GM23338 (cell line): ENCODE results near the gene TWF2. TPM values are rescaled to one million over a fixed set of nuclear protein-coding genes. Genes with fewer than 3 reads are reported as not detected.

Experiments
- ATAC-seq: fragments of 200-7000 bp; cut with Tn5 transposase; 3 replicates; pipeline ENCODE4 v1.9.1; 2020
- DNase-seq: peaks from one replicate; pipeline ENCODE4 v3.0.0-alpha.2; 2015; ENCODE audit warnings: low spot score
- H2AFZ ChIP-seq: fragments of 200-600 bp; sonication (generic); 2 replicates; pipeline ENCODE4 v1.8.0; 2016; ENCODE audit warnings: antibody characterized with exemption, mild to moderate bottlenecking, moderate library complexity
- H3F3A ChIP-seq: fragments of 200-600 bp; sonication (generic); replicated peaks from 2 replicates; pipeline ENCODE4 v1.8.0; 2017; ENCODE audit warnings: antibody characterized with exemption, mixed run types, low read depth
- H3K27ac ChIP-seq: fragments of 200-600 bp; sonication (generic); 2 replicates; pipeline ENCODE4 v1.6.1; 2016; ENCODE audit warnings: low read depth
- H3K27me3 ChIP-seq: fragments of 200-600 bp; sonication (generic); 2 replicates; pipeline ENCODE4 v1.8.0; 2016; ENCODE audit warnings: mild to moderate bottlenecking, mixed run types, moderate library complexity; ENCODE audit not compliant: insufficient read depth
- H3K36me3 ChIP-seq: fragments of 200-600 bp; sonication (generic); 2 replicates; pipeline ENCODE4 v1.8.0; 2016; ENCODE audit warnings: mild to moderate bottlenecking; ENCODE audit not compliant: insufficient read depth
- H3K4me1 ChIP-seq: fragments of 200-600 bp; sonication (generic); 2 replicates; pipeline ENCODE4 v1.8.0; 2016; ENCODE audit warnings: mild to moderate bottlenecking, moderate library complexity; ENCODE audit not compliant: insufficient read depth
- H3K4me2 ChIP-seq: fragments of 200-600 bp; sonication (generic); 2 replicates; pipeline ENCODE4 v1.7.1; 2017; ENCODE audit warnings: mixed run types
- H3K4me3 ChIP-seq: fragments of 200-600 bp; sonication (generic); 2 replicates; pipeline ENCODE4 v1.6.1; 2016; ENCODE audit warnings: mixed run types
- H3K79me2 ChIP-seq: fragments of 200-600 bp; sonication (generic); replicated peaks from 2 replicates; pipeline ENCODE4 v1.8.0; 2017; ENCODE audit warnings: mild to moderate bottlenecking; ENCODE audit not compliant: insufficient read depth
- H3K9me2 ChIP-seq: fragments of 200-600 bp; sonication (generic); 2 replicates; pipeline ENCODE4 v1.8.0; 2017; ENCODE audit not compliant: insufficient read depth
- H4K20me1 ChIP-seq: fragments of 200-600 bp; sonication (generic); replicated peaks from 2 replicates; pipeline ENCODE4 v1.8.0; 2017; ENCODE audit warnings: mild to moderate bottlenecking; ENCODE audit not compliant: insufficient read depth
- H3K27ac Mint-ChIP-seq: 2 replicates; pipeline ENCODE4 v1.8.0; 2020; ENCODE audit warnings: inconsistent platforms, mild to moderate bottlenecking, moderate library complexity, mixed read lengths
- H3K27me3 Mint-ChIP-seq: 3 replicates; pipeline ENCODE4 v1.8.0; 2022; ENCODE audit warnings: low read depth, mild to moderate bottlenecking, moderate library complexity, mixed read lengths, inconsistent platforms; ENCODE audit not compliant: insufficient read depth, poor library complexity
- H3K36me3 Mint-ChIP-seq: 3 replicates; pipeline ENCODE4 v1.8.0; 2021; ENCODE audit warnings: low read depth, mild to moderate bottlenecking, inconsistent platforms, moderate library complexity, mixed read lengths
- H3K4me1 Mint-ChIP-seq: 3 replicates; pipeline ENCODE4 v1.8.0; 2020; ENCODE audit warnings: mild to moderate bottlenecking, inconsistent platforms, mixed read lengths
- H3K4me3 Mint-ChIP-seq: 3 replicates; pipeline ENCODE4 v1.8.0; 2021; ENCODE audit warnings: moderate library complexity, mild to moderate bottlenecking, inconsistent platforms, mixed read lengths
- H3K9me3 Mint-ChIP-seq: 3 replicates; pipeline ENCODE4 v1.8.0; 2020; ENCODE audit warnings: moderate library complexity, mild to moderate bottlenecking, inconsistent platforms, mixed read lengths
- CREB1 ChIP-seq: fragments of 250-450 bp; sonication (Bioruptor Pico); IDR thresholded peaks from 2 replicates; pipeline ENCODE4 v1.5.0; 2020; ENCODE audit warnings: low read depth, mild to moderate bottlenecking, moderate library complexity
- CTCF ChIP-seq, 2 experiments: fragments of 200-600 bp in 1 of 2; sonication (generic) in 1 of 2; conservative IDR thresholded peaks; 2 replicates each; pipeline versions ENCODE4 v1.5.1 to v1.6.1; 2016 to 2017; ENCODE audit warnings: antibody characterized with exemption in 2 of 2, low read depth in 2 of 2, mild to moderate bottlenecking in 2 of 2, moderate library complexity in 1 of 2
- EZH2phosphoT487 ChIP-seq: fragments of 200-600 bp; sonication (generic); IDR thresholded peaks from one replicate; pipeline ENCODE4 v1.8.1; 2018; ENCODE audit warnings: antibody characterized with exemption; ENCODE audit not compliant: unreplicated experiment
- NANOG ChIP-seq: IDR thresholded peaks from 2 replicates; pipeline ENCODE4 v1.6.1; 2016; ENCODE audit warnings: antibody characterized with exemption, borderline replicate concordance
- POLR2AphosphoS5 ChIP-seq: IDR thresholded peaks from 2 replicates; pipeline ENCODE4 v1.6.1; 2016; ENCODE audit warnings: antibody characterized with exemption, low read depth
- ZNF331 ChIP-seq: fragments of 250-450 bp; sonication (Bioruptor Pico); IDR thresholded peaks from 2 replicates; pipeline ENCODE4 v1.5.0; 2020; ENCODE audit warnings: low read depth, mild to moderate bottlenecking, moderate library complexity
- polyA plus RNA-seq: library from polyadenylated mRNA; unstranded; fragments of >200 nt; fragmentation: Nextera tagmentation; extraction: Ambion mirVana; gene quantifications from 2 replicates; pipeline ENCODE4 v1.2.1, GENCODE V29; 2016
- total RNA-seq: library from RNA; depleted of rRNA; stranded (reverse); fragments of >200 nt; shearing (Covaris generic); gene quantifications from 2 replicates; pipeline ENCODE4 v1.2.3, GENCODE V29; 2014

Gene TWF2
- total and polyA plus RNA-seq, 2 experiments from 2014 or later = 38.9 to 120 TPM

- no peaks in the 10 kb centered on the region for H3K27me3 ChIP-seq
- DNase-seq (no peak), ATAC-seq (no peak)
- H3K36me3 ChIP-seq = peaks cover 3% of the 10 kb centered on the region; the same call in 1 of the 2 replicates
- peaks cover 14% of the 10 kb centered on the region for H3K4me1 ChIP-seq
- no peak overlapping the region for H3K4me2 ChIP-seq
- 0 out of 2 replicates have a peak, but pooled peaks cover 8% of the 10 kb centered on the region for H3F3A ChIP-seq
- no peak overlapping the region for H3K27ac ChIP-seq
- 0 out of 2 replicates have a peak, but pooled peaks cover 5% of the 10 kb centered on the region for H4K20me1 ChIP-seq
- TF ChIP-seq NANOG = no peak
- TF ChIP-seq CTCF (conservative IDR thresholded peaks at IDR 0.05; ENCODE audit: low read depth in 2 of 2) = peak; percentile 53 to 70
- Mint-ChIP-seq H3K27me3 (peaks cover 8% of the 10 kb centered on the region), H3K27ac (no peak overlapping the region), H3K4me1 (peaks cover 26% of the 10 kb centered on the region), H3K4me3 (no peak overlapping the region), H3K9me3 (no peaks in the 10 kb centered on the region), H3K36me3 (peaks cover 24% of the 10 kb centered on the region)
- no peaks in the 10 kb centered on the region for H3K9me2 ChIP-seq
- H3K4me3 ChIP-seq = no peak overlapping the region
- peaks cover 16% of the 10 kb centered on the region for H3K79me2 ChIP-seq
- H2AFZ ChIP-seq = no peak overlapping the region
Observed at GRCh38 chr3:52232279-52233107, 6.5 kb downstream of the TWF2 start.

GRCh38 chr3:52231502-52232278 lies 7.3 kb downstream of the TWF2 start:
- Mint-ChIP-seq H3K4me3 (no peak overlapping the region), H3K4me1 (peaks cover 18% of the 10 kb centered on the region), H3K27ac (no peak overlapping the region), H3K27me3 (peaks cover 9% of the 10 kb centered on the region), H3K9me3 (no peaks in the 10 kb centered on the region), H3K36me3 (peaks cover 24% of the 10 kb centered on the region)
- TF ChIP-seq CTCF (conservative IDR thresholded peaks at IDR 0.05; ENCODE audit: low read depth in 2 of 2) (peak; percentile 73 to 94), POLR2AphosphoS5 (no peak), NANOG (no peak), EZH2phosphoT487 (no peak), CREB1 (CRISPR knock-in tag) (no peak), ZNF331 (CRISPR knock-in tag) (no peak)
- peak; percentile 81 for DNase-seq
- Histone ChIP-seq H3K4me1 (peaks cover 6% of the 10 kb centered on the region), H3K36me3 (peaks cover 3% of the 10 kb centered on the region; the same call in 1 of the 2 replicates), H3K27ac (no peak overlapping the region), H3K9me2 (no peaks in the 10 kb centered on the region), H3K27me3 (no peaks in the 10 kb centered on the region), H3K4me2 (no peak overlapping the region), H2AFZ (no peak overlapping the region), H3K79me2 (peaks cover 10% of the 10 kb centered on the region; the same call in 1 of the 2 replicates), H3F3A (0 out of 2 replicates have a peak, but pooled peaks cover 8% of the 10 kb centered on the region), H3K4me3 (no peak overlapping the region), H4K20me1 (0 out of 2 replicates have a peak, but pooled peaks cover 5% of the 10 kb centered on the region)
- peak; percentile 87 for ATAC-seq
